BE2C (cell line): Measurements from ENCODE around the gene CRYAB.

Source experiments
- DNase-seq: peaks from one replicate; pipeline ENCODE4 v3.0.0-alpha.2; 2020
- H3K27me3 ChIP-seq: fragments of 250-450 bp; sonication (Bioruptor Pico); 2 replicates; pipeline ENCODE4 v1.5.1; 2020; ENCODE audit warnings: mild to moderate bottlenecking
- H3K36me3 ChIP-seq: fragments of 250-450 bp; sonication (Bioruptor Pico); 2 replicates; pipeline ENCODE4 v1.5.1; 2020; ENCODE audit warnings: mild to moderate bottlenecking
- H3K4me1 ChIP-seq: fragments of 250-450 bp; sonication (Bioruptor Pico); 2 replicates; pipeline ENCODE4 v1.5.1; 2020
- H3K4me3 ChIP-seq: 2 replicates; pipeline ENCODE4 v1.5.1; 2011; ENCODE audit warnings: low read depth, low read length
- H3K9me3 ChIP-seq: fragments of 250-450 bp; sonication (Bioruptor Pico); 2 replicates; pipeline ENCODE4 v1.5.1; 2020
- TF ChIP-seq, protein P1 (sequence below): IDR thresholded peaks from 2 replicates; pipeline ENCODE4 v1.5.1; 2012; ENCODE audit warnings: mild to moderate bottlenecking, low read depth, low read length

Gene CRYAB

GRCh38 chr11:111930472-111930871, 18.9 kb upstream of the CRYAB start:
- DNase-seq, result no peak
- H3K27me3 ChIP-seq, result no peaks in the 10 kb centered on the region
- TF ChIP-seq, protein P1, sequence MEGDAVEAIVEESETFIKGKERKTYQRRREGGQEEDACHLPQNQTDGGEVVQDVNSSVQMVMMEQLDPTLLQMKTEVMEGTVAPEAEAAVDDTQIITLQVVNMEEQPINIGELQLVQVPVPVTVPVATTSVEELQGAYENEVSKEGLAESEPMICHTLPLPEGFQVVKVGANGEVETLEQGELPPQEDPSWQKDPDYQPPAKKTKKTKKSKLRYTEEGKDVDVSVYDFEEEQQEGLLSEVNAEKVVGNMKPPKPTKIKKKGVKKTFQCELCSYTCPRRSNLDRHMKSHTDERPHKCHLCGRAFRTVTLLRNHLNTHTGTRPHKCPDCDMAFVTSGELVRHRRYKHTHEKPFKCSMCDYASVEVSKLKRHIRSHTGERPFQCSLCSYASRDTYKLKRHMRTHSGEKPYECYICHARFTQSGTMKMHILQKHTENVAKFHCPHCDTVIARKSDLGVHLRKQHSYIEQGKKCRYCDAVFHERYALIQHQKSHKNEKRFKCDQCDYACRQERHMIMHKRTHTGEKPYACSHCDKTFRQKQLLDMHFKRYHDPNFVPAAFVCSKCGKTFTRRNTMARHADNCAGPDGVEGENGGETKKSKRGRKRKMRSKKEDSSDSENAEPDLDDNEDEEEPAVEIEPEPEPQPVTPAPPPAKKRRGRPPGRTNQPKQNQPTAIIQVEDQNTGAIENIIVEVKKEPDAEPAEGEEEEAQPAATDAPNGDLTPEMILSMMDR, result no peak

DNA sequence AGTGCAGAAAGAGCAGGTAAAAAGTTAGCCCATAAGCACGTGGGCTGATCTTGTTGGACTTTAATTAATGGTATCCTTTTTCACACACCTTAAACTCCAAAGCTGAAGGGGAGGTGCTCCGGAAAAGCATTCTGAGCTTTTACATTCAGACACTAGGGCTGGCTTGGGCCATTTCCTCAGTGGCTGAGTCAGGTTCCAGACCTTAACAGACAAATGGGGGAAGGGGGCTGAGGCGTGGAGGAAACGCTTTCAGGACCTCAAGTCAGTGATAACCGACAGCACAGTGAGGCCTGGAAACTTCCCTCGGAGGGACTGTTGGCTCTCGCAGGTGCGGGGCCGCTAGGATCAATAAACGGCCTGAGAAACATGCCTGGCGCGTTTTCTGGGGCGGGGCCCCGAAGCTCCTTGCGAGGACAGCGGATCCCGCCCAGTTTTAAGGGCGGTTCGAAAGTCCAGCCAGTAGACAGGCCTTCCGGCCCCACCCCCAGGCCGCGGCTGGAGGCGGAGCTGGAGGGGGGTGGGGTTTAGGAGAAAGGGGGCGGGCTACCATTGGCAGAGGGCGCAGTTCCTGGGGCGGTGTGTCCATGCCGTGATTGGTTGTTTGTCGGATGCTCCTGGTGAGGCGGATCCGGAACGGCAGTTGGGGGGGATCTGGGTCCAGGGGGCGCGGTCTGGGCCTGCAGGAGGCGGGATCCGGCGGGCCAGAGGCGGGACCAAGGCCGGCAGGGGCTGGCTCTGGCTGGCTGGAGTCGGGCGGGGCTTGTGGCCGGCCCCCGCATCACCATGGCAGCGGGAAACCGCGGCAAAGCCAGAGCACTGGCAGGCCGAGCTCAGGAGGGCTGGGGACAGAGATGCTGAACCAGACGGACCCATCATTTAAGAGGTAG, 15.2 kb upstream of the CRYAB start:
- peak; percentile 98 for DNase-seq
- H3K36me3 ChIP-seq, result no peaks in the 10 kb centered on the region
- no peaks in the 10 kb centered on the region for H3K9me3 ChIP-seq
- no peaks in the 10 kb centered on the region for H3K27me3 ChIP-seq
- H3K4me3 ChIP-seq, result peak overlapping the region; percentile 64
- TF ChIP-seq, protein P1, result no peak
- H3K4me1 ChIP-seq, result peaks cover 6% of the 10 kb centered on the region

More at GRCh38 chr11:111930472-111930871, 18.9 kb upstream of the CRYAB start:
- Histone ChIP-seq H3K9me3 (no peaks in the 10 kb centered on the region), H3K4me1 (peaks cover 6% of the 10 kb centered on the region), H3K4me3 (no peak overlapping the region), H3K36me3 (no peaks in the 10 kb centered on the region)

- DNase-seq, result no peak
These were observed 14.4 kb upstream of the CRYAB start for GRCh38 chr11:111925953-111926352.

DNA sequence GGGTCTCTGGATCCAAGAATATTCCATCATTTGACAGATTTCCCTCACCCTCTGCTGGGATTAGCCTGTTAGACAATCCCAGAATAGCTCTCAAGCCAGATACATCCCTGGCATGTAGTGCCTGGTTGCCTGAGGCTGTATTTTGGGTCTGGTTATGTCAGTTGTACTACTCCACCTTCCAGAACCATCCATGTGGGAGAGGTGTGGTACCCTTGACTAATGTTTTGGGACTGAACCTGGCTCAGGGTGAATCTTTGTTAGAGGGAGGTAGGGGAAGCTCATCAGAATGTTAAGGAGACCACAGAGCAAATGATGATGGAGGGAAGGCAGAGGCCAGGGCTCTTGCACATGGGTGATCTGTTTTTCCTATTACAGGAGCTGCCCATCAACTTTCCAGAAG, 12.4 kb upstream of the CRYAB start:
- Histone ChIP-seq H3K9me3 (no peaks in the 10 kb centered on the region), H3K4me1 (peaks cover 6% of the 10 kb centered on the region), H3K36me3 (no peaks in the 10 kb centered on the region), H3K4me3 (no peak overlapping the region), H3K27me3 (no peaks in the 10 kb centered on the region)
- no peak for DNase-seq
- TF ChIP-seq, protein P1, result no peak

More at GRCh38 chr11:111925953-111926352, 14.4 kb upstream of the CRYAB start:
- Histone ChIP-seq H3K9me3 (no peaks in the 10 kb centered on the region), H3K4me3 (no peak overlapping the region), H3K36me3 (no peaks in the 10 kb centered on the region), H3K4me1 (peaks cover 6% of the 10 kb centered on the region), H3K27me3 (no peaks in the 10 kb centered on the region)
- TF ChIP-seq, protein P1, result no peak

DNA sequence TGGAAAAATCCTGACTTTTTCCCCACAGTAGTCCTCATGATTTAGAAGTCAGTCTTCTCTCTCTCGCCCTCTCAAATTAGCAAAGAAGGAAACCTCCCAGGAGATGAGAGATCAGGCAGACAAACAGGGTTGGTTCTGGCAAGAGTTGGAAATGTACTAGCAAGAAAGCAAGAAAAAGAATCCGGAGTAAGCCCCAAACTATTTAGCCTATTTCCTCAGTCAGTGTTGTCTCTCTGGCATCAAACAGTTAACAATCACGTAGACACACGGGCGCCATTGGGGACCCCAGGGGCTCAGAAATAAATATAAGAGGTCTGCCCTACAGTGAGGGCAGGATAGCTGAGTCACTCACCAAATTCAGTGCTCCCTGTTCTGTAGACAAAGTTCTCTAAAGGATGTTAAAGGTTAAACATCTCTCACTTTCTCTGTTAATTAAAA, 11.8 kb upstream of the CRYAB start:
- H3K4me1 ChIP-seq, result peaks cover 6% of the 10 kb centered on the region

GRCh38 chr11:111922803-111923202, 11.2 kb upstream of the CRYAB start:
- H3K27me3 ChIP-seq, result no peaks in the 10 kb centered on the region
- no peaks in the 10 kb centered on the region for H3K9me3 ChIP-seq
- H3K36me3 ChIP-seq, result no peaks in the 10 kb centered on the region
- no peak for DNase-seq
- H3K4me1 ChIP-seq, result peaks cover 6% of the 10 kb centered on the region
- TF ChIP-seq, protein P1, result no peak
- no peak overlapping the region for H3K4me3 ChIP-seq

More for the DNA sequence above, 11.8 kb upstream of the CRYAB start:
- no peak for DNase-seq
- Histone ChIP-seq H3K27me3 (no peaks in the 10 kb centered on the region), H3K36me3 (no peaks in the 10 kb centered on the region), H3K9me3 (no peaks in the 10 kb centered on the region), H3K4me3 (no peak overlapping the region)
- TF ChIP-seq, protein P1, result no peak
